Hepatic stellate cell (primary cell): Measurements from ENCODE around the gene ATP2A1.
A peak's percentile ranks its signal among the peaks of the same experiment; 100 is the strongest.
"Not testable (repeated sequence)": the region's sequence is repeated elsewhere in the genome, so short reads cannot be mapped to it uniquely, and the experiment has no call there.

ENCODE experiments used
- DNase-seq: peaks from one replicate; pipeline ENCODE4 v3.0.0; 2011; ENCODE audit warnings: low spot score

Gene ATP2A1

DNA sequence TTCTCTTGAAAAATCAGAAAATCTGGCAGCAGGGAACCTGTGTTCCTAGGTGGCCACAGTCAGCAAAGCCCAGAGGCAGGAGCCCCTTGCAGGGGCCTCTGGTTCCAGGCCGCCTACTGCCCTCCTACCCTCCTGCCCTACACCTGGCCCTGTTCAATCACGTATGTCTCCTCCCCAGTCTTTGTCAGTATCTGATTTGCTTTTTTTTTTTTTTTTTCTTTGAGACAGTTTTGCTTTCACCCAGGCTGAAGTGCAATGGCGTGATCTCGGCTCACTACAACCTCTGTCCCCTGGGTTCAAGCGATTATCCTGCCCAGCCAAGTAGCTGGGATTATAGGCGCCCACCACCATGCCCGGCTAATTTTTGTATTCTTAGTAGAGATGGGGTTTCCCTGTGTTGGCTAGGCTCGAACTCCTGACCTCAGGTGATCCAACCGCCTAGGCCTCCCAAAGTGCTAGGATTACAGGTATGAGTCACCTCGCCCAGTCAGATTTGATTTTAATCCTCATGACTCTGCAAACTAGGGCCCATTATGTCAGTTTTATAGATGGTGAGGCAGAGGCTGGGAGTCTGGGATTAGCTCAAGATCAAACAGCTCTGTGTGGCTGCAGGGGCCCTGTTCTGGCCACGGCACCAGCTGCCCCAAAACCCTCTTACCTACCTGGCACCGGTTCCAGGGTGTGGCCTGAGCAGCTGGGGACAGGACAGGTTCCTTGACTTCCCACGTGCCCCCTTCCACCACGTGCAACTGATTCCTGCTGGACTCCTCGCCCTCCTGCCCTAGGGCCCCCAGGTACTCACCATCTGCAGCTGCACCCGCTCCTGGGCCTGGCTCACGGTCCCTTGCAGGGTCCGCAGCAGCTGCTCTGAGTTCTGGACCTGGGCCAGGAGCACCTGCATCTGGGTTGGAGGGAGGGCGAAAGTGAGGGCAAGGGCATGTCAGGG lies 32.1 kb downstream of the ATP2A1 start:
- no peak for DNase-seq

DNA sequence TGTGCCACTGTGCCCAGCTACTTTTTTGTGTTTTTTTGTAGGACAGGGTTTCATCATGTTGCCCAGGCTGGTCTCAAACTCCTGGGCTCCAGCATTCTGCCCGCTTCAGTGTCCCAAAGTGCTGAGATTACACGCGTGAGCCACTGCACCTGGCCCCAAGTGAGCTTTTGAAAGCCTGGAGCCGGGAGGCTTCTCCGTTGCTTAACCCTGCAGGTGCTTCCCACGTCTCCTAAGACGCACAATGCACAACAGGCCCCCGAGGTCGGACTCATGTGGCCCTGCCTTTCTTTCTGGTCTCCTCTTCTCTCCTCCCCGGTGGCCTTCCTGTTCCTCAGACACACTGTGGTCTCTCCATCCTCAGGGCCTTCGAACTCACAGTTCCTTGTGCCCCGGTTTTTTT lies 34.3 kb downstream of the ATP2A1 start:
- no peak for DNase-seq

DNA sequence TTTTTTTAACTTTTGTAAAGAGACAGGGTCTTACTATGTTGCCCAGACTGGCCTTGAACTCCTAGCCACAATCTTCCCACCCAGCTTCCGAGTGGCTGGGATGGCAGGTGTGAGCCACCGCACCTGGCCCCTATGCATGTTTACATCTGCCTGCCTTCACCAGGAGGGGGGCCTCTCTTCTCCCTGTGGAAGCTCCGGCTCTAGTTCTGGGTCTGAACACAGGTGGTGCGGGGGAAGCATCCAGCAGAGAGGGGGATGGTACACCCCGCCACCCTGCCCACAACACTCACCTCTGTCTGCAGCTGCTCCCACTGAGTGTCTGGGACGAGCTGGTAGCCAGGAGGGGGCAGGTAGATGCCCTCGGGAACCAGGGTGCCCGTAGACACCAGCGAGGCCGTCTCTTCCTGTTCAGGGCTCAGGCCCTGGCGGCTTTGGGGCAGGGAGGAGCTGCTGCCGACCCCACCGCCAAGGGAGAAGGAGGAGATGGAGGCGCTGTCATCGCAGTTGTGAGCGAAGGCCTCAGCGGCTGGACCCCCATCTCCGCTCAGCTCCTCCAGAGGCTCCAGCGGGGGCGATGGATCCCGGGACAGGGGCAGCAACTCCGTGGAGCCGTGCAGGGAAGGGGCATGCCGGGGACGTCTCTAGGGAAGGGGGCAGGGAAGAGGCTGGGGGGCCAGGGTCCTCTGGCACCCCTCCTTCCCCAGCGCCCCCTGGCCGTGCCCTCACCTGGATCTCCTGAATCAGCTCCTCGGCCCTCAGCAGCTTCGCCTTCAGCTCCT lies 35.8 kb downstream of the ATP2A1 start:
- DNase-seq: no peak

DNA sequence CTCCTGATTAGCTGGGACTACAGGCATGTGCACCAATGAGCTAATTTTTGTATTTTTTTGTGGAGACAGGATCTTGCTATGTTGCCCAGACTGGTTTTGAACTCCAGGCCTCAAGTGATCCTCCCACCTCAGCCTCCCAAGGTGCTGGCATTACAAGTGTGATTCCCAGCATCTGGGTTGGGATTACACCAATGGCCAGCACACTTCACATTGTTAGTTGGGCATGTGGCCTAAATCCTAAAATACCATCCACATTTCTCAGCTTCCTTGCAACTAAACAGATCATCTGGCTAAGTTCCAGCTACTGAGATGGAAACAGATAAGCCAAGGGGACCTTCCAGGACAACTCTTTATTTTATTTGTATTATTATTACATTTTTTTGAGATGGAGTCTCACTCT lies 36.9 kb downstream of the ATP2A1 start:
- peak; percentile 66 for DNase-seq

DNA sequence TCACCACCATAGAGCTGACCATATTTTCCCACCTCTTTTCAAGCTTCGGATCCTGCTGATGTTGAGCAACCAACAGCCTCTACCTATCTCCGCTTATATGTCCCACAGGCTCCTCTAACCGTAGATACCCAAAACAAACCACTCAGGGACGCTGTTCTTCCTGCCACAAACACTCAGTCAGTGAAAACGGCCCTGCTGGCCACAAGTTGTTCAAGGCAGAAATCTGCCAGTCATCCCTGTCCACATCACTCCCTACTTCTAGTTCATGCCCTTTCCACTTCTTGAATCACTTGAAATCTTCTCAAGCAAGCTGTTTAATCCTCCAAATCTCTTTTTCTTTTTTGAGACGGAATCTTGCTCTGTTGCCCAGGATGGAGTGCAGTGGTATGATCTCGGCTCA lies 38.8 kb downstream of the ATP2A1 start:
- no peak for DNase-seq

DNA sequence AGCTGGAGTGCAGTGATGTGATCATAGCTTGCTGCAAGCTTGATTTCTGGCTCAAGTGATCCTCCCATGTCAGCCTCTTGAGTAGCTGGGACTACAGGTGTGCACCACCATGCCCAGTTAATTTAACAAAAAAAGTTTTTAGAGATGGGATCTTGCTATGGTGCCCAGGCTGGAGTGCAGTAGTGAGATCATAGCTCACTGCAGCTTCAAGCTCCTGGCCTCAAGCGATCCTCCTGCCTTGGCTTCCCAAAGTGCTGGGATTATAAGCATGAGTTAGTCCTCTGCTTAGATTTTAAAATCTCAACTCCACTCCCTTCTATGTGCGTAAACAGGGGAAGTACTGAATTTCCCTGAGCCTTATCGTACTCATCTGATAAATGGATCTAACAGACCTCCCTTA lies 40.4 kb downstream of the ATP2A1 start:
- no peak for DNase-seq

DNA sequence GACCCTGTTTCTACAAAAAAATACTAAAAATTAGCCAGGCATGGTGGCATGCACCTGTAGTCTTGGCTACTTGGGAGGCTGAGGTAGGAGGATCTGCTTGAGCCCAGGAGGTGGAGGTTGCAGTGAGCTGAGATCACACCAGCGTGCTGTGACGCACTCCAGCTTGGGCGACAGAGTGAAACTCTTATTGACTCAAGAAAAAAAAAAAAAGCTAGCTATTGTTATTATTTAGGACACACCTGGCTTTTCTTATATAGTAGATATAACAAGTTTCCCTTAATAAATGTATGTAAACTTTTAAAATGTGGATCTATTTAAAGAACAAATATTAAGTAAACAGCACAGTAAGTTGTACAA lies 44.9 kb downstream of the ATP2A1 start:
- DNase-seq: no peak

DNA sequence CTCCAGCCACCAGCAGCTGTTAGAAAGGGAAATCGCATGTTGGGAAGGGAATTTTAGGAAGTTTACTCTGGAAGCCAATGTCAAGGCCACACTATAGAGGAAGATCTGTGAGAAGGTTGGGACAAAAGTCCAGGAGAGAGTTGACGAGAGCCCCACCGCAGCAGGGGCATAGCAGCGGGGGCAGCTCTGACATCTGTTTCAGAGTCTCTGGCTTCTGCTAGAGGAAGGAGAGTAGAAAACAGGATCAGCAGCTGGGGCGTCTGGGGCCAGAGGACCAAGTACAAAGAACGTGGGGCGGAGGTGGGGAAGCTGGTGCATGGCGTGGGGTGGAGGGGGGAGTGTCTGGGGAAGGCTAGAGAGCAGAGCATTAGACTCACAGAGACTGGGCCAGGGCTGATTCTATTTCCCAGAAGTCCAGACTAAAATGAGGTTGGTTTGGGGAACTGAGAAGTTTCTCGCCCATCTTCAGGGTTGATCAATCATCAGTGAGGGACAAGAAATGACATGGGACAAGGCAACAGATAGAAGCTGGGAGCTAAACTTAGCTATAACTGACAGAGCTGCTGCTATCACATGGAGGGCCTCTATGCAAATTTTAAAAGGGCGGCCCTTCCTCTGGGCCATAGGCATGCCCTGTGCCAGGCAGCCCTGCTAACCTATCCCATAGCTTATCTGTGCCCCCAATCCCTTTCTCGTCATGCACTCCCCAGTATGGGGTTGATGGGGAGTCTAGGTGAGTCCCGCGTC lies 45.5 kb downstream of the ATP2A1 start:
- no peak for DNase-seq

DNA sequence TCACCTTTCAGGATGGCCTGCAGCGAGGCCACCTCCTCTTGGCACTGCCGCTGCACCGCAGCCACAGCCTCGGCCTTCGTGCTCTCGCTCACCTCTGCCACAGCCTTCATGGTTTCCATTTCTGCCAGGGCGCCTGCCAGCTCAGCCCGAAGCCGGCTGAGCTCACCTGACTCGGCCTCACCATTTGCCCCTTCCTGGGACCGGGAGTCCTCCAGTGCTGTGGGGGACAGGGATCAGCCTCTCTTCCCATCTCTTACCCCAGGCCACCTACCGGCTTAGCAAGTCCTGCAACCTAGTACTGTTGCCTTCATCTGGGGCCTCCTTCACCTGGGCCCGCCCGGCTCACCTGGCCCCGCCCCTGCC lies 46.1 kb downstream of the ATP2A1 start:
- no peak for DNase-seq

DNA sequence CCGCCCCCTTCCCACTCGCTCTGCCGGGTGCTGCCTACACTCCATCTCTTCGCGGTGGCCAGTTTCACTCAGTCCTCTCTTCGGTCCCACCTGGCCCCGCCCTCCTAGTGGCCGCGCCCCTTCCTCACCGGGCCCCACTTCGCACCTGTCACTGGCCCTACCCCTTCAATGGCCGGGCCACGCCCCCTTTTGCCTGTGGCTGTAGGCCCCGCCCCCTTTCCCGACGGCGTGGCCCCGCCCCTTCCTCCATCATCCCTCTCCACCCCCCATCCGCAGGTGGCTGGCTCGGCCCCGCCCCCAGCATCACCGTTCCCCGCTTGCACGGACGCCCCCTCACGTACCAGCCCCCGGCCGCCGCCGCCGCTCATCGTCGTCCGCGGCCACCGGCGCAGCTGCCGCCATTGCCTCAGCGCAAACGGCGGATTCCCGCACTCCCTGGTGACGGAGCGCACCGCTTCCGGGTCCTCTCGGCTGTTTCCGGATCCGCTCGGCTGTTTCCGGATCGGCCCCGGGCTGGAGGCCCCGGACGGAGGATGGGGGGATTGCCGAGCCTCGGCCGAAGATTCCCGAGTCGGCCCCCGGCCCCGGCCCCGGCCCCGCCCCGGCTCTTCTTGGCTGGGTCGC lies 46.6 kb downstream of the ATP2A1 start, which contains the start of gene RABEP2:
TSS of gene RABEP2 (minus strand) at position 477 of the 624 bp plus-strand sequence. CDS start at position 402, 75 bp downstream.
- DNase-seq: peak; percentile 100

DNA sequence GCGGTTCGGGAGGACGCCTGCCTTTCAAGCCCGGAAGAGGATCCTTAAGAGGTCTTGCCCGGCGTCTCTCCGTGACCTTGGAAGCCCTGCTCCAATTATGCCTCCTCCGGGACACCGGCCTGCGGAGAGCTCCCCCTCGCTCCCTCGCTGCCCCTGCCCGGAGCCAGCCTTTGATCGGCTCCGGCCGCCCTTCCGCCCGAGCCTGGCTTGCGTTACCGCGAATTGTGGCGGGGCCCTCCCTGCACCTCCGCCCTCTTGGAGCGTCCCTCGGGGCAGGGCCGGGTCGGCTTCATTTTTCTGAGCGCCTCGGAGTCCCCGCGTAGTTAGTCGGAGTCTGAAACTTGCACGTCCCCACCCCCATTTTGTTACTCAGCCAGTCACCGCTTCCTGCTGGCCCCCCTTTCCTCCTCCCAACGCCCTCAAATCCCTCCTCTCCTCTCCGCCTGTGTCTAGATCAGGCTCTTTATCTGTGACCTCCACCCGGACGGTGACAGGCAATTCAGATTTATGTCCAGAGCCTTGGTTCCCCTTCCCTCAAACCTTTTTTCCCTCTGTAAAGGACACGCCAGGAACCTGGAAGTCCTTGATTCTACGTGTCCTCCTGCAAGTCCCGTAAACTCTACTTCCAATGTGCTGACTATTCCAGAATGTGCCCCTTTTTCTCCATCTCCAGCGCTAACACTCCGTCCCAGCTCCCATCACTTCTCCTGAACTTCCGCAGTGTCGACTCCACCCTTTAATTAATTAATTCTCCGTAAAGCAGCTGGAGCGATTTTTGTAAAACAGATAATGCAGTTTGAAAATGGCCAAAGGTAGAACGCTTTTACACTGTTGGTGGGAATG lies 47.3 kb downstream of the ATP2A1 start:
- DNase-seq: peak; percentile 74

DNA sequence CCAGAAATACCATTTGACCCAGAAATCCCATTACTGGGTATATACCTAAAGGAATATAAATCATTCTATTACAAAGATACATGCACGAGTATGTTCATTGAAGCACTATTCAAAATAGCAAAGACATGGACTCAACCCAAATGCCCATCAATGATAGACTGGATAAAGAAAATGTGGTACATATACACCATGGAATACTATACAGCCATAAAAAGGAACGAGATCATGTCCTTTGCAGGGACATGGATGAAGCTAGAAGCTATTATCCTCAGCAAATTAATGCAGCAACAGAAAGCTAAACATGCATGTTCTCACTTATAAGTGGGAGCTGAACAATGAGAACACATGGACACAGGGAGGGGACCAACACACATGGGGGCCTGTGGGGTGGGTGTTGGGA lies 48.0 kb downstream of the ATP2A1 start:
- not testable (repeated sequence) for DNase-seq

DNA sequence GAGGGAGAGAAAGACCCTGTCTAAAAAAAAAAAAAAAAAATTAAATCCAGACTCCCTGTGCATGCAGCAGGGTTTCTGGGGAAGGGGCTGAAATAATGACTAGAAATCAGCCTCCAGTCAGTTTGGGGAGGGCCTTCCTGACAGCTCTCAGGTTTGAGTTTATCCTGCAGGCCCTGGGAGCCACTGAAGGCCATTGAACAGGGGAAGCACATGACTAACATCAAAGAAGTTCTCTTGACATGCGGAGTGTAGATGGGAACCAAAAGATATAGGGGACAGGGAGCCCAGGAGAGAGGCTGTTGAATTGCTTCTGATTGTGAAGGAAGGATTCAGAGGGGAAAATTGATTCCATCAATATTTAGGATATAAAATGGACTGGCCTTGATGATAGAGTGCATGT lies 49.5 kb downstream of the ATP2A1 start:
- no peak for DNase-seq

DNA sequence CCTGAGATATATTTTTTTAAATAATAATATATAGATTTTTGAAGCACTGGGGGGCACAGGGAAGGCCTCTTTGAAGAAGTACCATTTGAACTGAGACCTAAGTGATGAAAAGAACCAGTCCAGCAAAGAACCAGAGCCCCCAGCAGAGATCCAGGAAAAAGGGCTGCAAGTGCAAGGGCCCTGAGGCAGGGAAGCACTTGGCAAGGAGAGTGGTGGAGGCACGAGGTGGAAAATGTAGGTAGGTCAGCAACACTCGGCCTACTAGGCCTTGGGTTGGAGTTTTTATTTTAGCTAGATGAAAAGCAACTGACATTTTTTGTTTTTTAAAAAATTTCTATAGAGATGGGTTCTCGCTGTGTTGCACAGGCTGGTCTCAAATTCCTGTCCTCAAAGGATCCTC lies 51.9 kb downstream of the ATP2A1 start:
- no peak for DNase-seq

DNA sequence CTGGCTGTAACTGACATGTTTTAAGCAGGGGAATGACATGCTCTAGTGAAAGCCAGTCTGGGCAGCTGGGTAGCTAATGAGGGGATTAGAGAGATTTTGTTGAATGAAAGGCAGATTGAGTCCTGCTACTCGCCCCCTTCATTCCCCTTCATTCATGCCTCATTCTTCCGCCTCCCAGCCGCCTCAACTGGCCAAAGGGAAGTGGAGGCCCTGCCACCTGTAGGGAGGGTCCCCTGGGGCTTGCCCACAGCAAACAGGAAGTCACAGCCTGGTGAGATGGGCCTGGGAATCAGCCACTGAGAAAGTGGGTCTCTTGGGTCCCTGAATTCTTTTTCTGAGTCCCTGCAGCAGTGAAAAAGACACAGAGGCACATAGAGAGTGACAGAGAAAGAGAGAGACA lies 52.4 kb downstream of the ATP2A1 start:
- no peak for DNase-seq

DNA sequence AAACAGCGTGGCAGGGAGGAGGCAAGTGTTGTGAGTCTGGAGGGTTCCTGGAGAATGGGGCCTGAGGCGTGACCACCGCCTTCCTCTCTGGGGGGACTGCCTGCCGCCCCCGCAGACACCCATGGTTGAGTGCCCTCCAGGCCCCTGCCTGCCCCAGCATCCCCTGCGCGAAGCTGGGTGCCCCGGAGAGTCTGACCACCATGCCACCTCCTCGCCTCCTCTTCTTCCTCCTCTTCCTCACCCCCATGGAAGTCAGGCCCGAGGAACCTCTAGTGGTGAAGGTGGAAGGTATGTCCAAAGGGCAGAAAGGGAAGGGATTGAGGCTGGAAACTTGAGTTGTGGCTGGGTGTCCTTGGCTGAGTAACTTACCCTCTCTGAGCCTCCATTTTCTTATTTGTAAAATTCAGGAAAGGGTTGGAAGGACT lies 53.5 kb downstream of the ATP2A1 start, which contains the start of gene CD19:
TSS of gene CD19 (plus strand) at position 171 of the 425 bp plus-strand sequence. CDS start at position 201, 30 bp downstream.
- no peak for DNase-seq

DNA sequence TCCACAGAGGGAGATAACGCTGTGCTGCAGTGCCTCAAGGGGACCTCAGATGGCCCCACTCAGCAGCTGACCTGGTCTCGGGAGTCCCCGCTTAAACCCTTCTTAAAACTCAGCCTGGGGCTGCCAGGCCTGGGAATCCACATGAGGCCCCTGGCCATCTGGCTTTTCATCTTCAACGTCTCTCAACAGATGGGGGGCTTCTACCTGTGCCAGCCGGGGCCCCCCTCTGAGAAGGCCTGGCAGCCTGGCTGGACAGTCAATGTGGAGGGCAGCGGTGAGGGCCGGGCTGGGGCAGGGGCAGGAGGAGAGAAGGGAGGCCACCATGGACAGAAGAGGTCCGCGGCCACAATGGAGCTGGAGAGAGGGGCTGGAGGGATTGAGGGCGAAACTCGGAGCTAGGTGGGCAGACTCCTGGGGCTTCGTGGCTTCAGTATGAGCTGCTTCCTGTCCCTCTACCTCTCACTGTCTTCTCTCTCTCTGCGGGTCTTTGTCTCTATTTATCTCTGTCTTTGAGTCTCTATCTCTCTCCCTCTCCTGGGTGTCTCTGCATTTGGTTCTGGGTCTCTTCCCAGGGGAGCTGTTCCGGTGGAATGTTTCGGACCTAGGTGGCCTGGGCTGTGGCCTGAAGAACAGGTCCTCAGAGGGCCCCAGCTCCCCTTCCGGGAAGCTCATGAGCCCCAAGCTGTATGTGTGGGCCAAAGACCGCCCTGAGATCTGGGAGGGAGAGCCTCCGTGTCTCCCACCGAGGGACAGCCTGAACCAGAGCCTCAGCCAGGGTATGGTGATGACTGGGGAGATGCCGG lies 54.3 kb downstream of the ATP2A1 start:
- DNase-seq: no peak

DNA sequence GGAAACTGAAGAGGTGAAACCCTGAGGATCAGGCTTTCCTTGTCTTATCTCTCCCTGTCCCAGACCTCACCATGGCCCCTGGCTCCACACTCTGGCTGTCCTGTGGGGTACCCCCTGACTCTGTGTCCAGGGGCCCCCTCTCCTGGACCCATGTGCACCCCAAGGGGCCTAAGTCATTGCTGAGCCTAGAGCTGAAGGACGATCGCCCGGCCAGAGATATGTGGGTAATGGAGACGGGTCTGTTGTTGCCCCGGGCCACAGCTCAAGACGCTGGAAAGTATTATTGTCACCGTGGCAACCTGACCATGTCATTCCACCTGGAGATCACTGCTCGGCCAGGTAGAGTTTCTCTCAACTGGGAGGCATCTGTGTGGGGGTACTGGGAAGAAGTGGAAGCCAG lies 54.9 kb downstream of the ATP2A1 start:
- no peak for DNase-seq

DNA sequence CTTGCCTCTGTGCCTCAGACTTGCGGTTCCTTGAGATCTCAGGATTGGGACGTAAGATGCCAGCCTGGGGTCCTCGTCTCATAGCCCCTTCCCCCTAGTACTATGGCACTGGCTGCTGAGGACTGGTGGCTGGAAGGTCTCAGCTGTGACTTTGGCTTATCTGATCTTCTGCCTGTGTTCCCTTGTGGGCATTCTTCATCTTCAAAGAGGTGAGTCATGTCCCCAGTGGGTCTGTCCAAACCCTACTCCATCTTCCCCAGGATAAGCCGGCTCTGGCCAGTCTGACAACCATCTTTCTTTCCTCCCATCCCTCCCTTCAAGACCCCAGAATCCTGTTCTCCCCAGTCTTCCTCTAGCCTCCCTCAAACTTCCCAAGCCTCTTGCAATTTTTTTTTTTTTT lies 57.1 kb downstream of the ATP2A1 start:
- peak; percentile 40 for DNase-seq
